SW 1271 (cell line): ENCODE measurements around the gene BRD4.

Experiments used
- DNase-seq, 2 experiments: peaks; one replicate each; lab custom pipeline; 2025; lab: John Stamatoyannopoulos, UW

Gene BRD4

DNA sequence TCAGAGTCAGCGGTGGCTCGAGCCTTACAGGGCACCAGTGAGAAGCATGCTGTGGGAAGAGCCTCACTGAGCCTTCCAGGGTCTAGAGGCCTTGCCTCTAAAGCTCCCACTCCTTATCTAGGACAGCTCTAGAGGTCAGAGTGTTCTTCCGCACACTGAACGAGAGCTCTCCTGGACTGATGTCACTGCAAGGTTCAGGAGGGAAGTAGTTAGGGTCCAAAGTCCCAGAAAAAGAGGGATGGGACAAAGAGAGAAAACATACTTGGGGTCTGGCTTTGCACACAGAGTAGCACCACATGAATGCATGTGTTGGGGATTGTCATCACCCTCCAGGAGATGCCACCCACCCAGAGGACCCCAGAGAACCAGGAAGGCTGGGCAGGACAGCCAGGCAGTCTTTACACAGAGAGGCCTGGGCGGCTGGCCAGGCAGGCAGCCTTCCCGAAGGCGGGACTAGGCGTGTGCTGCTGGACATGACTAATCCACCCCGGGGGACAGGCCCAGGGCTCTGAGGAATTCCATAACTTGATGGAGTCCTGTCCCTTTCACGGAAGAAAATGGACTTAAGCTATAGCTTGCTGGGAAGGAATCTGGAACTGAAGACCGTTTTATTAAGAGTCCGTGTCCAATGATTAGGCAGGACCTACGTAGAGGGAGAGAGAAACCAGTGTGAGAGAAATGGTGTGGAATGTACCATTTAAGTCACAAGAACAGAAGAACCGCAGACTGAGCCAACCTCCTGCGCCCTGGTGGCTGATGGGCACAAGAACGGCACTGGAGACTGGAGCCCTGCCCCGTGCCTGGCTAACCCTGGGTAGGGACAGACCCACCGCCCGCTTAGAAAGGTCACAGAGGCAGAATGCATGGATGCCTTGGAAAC, 83.5 kb downstream of the BRD4 start:
- DNase-seq = peak; percentile 17 to 63

GRCh38 chr19:15248106-15248505, 84.2 kb downstream of the BRD4 start:
- DNase-seq = no peak

DNA sequence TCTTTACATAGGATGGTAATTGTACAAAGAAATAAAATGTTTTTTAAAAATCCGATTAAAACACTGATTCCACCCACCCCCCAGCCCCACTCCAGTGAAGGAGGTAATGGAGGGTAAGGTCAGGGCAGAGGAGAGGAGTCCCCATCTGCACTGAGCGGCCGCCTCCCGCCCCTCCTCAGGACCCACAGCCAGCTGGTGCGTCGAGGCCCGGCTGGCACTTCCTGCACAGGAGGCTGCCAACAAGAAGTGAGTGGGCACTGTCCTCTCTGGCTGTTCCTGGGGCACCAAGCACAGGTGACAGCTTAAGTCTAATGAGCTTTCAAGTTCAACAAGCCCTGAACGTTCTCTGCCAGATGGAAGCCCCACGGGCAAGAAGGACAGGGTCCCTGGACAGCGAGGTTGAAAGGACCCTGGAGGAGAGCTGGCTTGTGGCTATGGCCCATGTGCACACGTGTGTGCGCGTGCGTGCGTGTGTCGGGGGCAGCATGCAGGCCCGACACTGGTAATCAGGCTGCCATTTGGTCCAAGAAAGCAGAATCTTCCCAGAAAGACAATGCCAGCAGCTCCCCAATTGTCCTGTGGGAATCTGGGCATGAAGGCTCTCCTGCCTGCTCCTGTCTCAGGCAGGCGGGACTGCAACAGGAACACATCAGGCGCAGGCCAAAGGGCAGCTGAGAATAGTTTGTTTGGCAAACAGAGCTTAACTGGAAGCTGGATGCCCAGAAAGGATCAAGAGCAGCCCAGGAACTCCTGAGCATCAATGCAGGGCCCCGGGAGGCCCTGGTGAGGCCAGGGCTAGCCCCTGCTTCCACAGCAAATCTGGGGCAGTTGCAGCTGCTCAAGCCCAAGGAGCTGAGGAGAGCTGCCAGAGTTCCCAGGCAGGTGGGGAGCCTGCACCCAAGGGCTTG, 85.0 kb downstream of the BRD4 start:
- DNase-seq = no peak

- no peak for DNase-seq
These were observed 86.2 kb downstream of the BRD4 start for GRCh38 chr19:15246198-15246481.

DNA sequence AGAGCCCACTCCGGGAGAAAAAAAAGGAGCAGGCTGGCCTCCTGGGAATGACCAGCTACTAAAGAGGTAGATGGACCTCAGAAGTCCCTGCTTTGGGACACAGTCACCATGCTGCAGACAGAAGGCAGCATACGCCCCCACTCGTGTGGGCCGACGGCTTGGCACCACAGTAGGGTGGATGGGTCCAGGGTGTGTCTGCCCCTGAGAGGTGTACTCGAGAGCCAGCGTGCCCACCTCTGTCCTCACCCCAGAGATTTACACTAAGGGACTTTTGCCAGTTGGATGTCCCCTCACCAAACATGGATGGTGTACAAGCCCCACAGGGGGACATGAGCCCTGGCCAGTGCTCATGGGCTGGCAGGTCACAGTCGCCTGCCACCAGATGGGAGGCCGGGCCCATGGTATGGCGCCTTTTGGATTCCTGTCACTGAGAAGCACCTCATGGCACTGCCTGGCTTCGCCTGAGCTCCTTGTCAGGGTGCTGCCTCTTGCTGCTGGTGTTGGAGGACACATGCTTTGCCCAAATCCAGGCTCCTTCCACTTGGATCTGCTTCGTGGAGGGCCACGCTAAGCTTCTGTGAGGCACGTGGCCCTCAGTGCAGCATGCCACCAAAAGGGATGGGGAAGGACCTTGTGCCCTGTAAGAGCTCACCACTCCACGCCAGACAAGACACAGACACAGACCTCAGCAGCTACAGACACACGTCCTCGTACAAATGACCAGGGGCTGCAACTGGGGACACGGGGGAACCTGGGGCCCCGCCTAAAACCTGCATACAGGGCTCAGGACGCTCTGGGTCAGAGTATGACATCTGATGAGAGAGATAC, 86.8 kb downstream of the BRD4 start:
- DNase-seq = no peak

GRCh38 chr19:15244808-15245207, 87.5 kb downstream of the BRD4 start:
- no peak for DNase-seq

DNA sequence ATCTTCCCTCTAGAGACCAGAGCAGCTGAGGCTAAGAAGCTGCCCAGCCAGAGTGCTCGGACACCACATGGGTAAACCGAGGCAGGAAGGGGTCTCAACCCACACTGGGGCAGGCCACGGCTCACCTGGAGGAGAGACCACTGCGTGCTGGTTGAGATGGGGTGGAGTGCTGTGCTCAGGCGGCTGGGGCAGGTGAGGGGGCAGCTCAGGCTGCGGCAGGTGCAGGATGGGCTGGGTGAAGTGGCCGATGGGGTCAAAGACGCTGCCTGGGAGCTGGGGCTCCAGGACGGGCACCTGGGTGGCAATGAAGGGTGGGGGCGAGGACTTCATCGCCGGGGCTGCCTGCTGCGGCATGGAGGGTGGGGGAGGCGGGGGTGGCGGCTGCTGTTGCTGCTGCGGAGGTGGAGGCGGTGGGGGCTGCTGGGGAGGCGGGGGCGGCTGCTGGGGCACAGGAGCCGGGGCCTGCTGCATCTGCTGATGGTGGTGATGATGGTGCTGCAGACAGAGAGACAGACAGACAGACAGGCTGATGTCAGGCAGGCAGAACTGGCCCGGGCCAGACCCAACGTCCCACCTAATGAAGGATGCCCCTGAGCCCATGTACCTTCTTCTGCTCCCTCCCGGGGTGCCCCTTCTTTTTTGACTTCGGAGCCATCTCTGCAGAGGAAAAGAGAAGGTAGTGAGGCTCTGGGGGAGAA, 88.1 kb downstream of the BRD4 start:
- DNase-seq = no peak

GRCh38 chr19:15243236-15243957, 88.9 kb downstream of the BRD4 start:
- no peak for DNase-seq

- DNase-seq = no peak
These were observed 91.0 kb downstream of the BRD4 start for GRCh38 chr19:15241259-15241910.

GRCh38 chr19:15240515-15240914, 91.8 kb downstream of the BRD4 start:
- DNase-seq = no peak

GRCh38 chr19:15239337-15239949, 92.9 kb downstream of the BRD4 start:
- no peak for DNase-seq

- DNase-seq = no peak
These were observed 93.6 kb downstream of the BRD4 start for GRCh38 chr19:15238639-15239155.

DNA sequence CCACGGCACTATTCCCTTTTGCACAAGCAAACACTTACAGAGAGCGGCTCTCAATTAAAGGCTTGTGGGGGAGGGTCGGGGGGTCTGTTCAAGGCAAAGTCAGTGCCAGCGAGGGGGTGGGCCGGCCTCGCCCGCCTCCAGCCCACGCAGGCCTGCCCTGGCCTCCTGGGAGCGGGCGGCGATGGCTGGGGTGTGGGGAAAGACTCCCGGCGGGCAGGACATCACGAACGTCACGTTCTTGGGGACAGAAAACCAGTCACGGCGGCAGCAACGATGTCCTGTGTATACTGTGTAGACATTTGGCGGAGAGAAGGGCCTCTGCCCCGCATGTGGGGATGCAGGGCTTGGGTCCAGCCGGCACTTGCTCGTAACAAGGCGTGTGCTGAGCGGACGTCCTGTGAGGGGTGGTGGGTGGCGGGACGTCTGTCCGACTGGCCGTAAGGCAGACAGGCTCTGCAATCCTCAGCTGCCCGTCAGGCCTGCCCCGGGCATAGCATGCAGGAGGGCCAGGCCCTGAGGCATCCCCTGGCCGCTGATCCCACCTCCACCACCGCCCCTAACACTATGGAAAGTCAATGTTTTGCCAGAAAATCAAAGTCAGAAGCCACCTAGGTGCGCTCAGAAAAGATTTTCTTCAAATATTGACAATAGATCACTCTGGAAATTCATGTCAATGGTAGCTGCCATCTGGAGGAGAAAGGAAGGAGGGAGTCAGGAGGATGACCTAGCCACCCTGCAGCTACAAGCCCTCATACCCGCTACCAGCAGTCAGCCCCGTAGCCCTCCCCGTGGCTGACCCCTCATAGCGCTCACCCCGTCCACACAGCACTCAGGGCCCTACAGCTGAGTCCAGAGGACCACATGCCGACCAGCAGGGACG, 94.3 kb downstream of the BRD4 start:
- DNase-seq = no peak

- no peak for DNase-seq
These were observed 95.5 kb downstream of the BRD4 start for GRCh38 chr19:15236886-15237285.

GRCh38 chr19:15235781-15236180, 96.6 kb downstream of the BRD4 start:
- no peak for DNase-seq

DNA sequence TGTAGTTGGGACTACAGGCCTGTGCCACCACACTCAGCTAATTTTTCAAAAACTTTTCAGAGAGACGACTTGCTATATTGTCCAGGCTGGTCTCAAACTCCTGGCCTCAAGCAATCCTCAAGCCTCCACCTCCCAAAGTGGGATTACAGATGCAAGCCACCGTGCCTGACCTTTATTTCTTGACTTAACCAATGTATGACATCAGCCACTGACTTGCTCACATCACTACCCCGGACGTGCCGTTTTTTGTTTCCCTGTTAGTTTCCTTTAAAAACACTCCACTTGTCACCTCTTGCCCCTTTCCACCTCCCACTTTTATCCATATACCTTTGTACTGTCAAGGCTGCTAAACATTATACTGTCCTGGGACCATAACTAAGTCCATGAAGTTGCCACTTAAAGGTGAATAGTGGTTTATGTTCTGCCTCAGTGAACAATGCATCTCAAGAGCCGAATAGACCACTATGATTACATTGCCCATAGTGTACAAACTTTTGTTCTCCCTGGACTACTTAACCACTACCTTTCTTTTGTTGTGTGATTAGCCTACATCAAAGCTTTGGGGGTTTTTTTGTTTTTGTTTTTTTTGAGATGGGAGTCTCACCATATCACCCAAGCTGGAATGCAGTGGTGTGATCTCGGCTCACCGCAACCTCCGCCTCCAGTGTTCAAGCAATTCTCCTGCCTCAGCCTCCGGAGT, 97.8 kb downstream of the BRD4 start:
- DNase-seq = peak in 1 of 2 experiments; percentile 9

DNA sequence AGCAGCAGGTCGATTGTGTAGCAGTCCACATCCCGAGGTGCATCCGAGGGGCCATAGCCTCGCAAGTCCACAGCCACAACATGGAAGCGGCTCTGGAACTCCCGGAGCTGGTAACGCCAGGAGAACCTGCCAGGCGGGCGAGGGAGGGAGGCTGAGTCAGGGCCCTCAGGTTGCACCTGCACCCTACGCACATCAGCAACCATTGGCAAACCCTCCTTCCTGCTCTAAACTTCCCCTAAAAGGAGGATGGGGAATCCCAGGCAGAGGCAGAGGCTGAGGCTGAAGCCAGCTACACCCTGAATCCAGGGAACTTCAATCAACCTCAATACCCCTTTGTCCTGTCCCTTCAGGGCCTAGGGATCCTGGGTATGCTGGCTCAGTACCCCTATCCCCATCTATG, 101.1 kb downstream of the BRD4 start:
- no peak for DNase-seq

DNA sequence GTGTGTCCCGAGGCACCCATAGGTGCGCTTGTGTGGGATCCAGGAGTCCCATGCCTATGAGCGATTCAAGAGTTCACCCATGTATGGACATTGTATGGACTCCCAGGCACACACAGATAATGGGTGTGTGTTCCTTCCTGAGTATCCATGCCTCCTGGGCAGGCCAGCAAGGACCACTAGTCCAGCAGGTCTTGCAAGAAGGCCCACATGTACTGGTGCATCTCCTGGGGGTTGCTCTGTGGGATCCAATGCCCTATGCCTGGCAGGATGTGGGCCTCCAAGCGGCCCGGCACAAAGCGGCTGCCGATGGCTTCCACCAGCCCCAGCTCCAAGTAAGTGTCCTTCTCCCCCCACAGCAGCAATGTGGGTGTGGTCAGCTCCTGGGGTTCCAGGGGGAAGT, 105.1 kb downstream of the BRD4 start:
- DNase-seq = no peak
